T-helper 9 cell (primary cell): ENCODE measurements around the gene RPE65.
"Not testable (repeated sequence)": the region's sequence is repeated elsewhere in the genome, so short reads cannot be mapped to it uniquely, and the experiment has no call there.

ENCODE experiments used
- DNase-seq: peaks from one replicate; pipeline ENCODE4 v3.0.0-alpha.2; 2020
- total RNA-seq, 2 donors: gene quantifications; one replicate each; lab custom pipeline; 2026; lab: John Stamatoyannopoulos, UW

The RPE65 gene
- 0 reads per million in 2 donors for total RNA-seq

DNA sequence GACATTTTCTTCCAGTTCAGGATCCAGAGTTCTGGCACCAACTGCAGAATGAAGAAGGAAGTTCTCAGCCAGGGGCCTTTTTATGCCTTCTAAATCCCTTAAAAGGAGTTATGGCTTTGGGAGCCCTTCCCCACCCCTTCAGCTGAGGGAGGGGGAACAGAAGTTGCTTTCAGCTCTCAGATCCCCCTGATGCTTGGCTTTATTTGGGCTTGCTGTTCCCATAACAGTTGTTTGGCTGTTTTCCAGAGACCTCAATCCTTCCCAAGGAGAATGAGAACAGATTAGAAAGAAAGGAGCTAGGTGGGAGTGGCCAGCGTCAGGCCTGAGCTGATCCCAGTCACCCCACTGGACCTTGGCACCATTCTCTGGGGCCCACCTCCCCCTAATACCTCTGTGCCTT lies at the start of gene RPE65:
RPE65 (minus strand) TSS at position 54 of the 400 bp plus-strand sequence; CDS start at position 5, 49 bp downstream.
- DNase-seq: no peak

DNA sequence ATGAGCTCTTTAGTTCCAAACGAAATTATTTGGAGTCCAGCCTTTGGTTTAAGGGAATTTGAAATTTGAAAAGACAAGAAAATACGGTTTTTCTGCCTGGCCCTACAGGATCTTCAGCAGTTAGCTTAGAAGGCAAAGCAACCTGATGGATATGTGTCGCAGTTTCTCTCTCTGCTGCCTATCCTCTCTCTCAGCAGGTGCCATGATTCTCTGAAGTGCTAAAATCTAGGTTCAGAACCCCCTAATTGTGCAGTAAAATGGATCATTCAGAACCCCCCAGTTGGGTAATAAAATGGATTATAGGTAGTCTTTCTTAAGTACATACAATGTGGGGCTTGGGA lies 47.6 kb upstream of the RPE65 start:
- DNase-seq: no peak

GRCh38 chr1:68496680-68497357 lies 47.1 kb upstream of the RPE65 start, which contains the start of gene DEPDC1:
Gene DEPDC1, minus strand, starts transcription at chr1:68497082. Its CDS starts 83 bp downstream, at chr1:68496999.
- DNase-seq: peak; percentile 50

DNA sequence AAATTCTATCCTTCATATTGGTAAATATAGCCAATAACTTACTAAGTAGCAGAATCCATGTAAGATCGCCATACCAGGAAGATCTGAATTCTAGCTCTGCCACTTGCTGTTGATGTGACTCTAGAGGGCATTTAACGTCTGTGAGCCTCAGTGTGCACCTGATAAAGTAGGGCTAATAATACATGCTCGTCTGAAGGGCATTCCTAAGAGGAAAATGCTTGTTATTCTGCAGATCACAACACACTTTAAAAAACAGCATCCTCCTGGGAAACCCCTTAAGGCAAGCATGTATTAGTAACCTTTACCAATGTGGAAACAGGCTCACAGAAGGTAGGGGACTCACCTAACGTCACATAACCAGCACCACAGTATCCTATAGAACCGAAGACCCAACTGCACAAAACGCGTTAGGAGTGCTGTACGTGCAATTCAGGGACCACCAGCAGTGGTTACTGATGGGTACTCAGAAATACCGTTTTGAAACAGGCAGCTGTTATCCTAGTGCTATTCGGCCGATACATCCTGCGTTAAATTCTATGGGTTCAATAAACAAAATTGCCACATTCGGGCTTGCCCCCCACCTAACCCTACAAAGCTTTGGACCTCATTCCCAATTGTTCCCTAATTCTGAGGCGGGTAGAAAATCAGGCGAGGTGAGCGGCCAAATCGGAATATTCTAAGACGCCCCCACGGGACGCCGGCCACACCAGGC lies 46.4 kb upstream of the RPE65 start:
- DNase-seq: no peak

DNA sequence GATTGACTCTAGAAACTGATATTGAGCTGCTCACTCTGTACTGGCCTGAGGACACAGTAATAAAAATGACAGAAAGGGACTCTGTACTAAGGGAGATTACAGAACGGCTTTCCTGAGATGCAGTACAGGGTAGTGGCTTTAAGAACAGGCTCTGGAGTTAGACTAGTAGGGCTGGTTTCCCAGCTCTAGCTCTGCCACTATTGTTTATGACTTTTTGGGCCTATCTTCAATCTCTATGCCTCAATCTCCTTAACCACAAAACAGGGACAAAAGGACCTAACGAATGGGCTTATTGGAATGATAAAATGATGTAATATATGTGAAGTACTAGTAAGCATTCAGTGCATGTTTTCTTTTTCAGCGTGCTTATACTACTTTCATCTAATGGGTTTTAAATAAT lies 45.8 kb upstream of the RPE65 start:
- no peak for DNase-seq

DNA sequence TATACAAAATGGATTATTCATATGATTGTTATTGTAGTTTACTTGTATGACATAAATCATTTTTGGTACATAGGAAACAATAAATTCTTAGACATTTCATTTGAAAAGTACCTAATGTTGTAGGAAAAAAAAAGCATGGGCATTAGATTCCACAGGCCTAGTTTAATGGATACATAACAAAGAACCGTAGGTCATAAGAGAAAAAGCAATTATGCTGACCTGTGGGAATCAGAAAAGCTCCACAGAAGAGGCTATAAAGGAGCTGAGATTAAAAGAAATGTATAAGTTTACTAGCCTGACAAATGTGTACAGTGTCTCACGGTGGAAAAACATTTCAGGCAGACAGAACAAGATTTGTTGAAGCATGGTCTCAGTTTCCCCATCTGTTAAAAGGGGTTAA lies 43.4 kb upstream of the RPE65 start:
- DNase-seq: no peak

- not testable (repeated sequence) for DNase-seq
Measured at GRCh38 chr1:68492255-68492654, 42.5 kb upstream of the RPE65 start.

DNA sequence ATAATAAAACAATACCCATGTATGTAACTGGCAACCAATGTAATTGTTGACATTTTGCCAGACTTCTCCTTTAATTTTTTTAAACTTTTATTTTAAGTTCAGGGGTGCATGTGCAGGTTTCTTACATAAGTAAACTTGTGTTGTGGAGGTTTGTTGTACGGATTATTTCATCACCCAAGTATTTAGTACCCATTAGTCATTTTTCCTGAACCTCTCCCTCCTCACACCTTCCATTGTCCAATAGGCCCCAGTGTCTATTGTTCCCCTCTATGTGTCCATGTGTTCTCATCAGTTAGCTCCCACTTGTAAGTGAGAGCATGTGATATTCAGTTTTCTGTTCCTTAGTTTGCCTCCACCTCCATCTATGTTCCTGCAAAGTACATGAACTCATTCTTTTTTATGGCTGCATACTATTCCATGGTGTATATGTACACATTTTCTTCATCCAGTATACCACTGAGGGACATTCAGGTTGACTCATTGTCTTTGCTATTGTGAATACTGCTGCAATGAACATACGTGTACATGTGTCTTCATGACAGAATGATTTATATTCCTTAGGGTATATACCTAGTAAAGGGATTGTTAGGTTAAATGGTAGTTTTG lies 40.4 kb upstream of the RPE65 start:
- DNase-seq: no peak

DNA sequence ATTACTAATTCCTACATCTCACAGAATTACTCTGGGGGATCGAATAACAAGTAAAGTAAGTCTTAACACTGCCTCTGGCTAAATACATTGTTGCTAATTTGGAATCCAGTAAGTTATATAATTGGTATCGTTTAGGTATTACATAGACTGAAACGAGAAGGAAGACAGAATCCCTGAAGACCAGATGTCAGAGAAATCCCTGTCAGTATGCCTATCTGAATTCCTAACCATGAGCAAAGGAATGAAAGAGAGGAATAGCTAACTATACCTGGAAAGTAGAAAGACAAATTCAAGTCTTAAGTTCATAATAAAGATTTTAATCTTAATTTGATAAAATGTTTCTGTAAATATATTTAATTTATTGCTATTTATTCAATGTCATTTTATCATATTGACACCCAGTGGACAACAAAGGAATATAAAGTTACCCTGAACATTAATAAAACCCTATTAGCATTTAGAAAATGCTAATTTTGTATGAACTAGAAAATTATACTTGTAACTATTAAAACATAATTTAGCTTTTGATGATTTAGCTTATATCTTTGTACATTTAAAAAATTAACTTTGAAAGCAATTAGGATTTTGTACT lies 35.8 kb upstream of the RPE65 start:
- no peak for DNase-seq

DNA sequence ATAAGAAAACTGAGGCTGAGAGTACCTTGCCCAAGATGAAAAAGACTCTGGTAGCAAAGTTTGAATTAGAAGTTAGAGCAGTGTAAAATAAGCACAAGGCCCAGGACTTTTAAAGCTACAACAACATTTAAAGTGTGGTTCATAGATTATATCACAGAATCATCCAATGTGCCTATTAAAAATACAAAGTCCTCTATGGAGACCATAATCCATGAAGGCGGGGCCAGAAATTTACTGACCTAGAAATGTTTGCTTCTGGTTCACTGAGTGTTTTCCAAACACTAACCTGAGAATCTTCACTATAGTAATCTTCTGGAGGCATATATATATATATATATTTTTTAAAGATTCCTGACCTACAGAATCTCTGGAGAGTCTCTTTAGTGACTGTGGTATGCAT lies 34.9 kb upstream of the RPE65 start:
- DNase-seq: no peak

DNA sequence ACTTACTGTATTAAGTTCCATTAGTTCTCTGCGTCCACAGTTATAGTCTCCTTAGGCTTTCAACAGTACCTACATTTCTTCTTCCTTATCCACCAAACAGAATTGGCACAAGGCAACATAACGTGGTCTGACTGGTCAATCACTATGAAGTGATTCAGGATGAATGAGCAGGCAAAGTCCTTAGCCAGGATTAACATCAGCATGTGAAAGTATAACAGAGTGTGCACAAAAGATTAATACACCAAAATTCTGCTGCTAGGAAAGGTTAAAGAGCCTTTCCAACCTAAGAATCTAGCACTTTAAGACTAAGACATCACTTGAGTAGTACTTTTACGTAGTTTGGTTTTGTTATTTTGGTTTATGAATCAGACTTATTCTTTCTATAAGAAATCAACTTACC lies 31.3 kb upstream of the RPE65 start:
- no peak for DNase-seq

- no peak for DNase-seq
Measured at GRCh38 chr1:68479501-68479900, 29.7 kb upstream of the RPE65 start.

GRCh38 chr1:68478662-68479061 lies 28.9 kb upstream of the RPE65 start:
- DNase-seq: no peak

GRCh38 chr1:68476626-68477025 lies 26.9 kb upstream of the RPE65 start:
- not testable (repeated sequence) for DNase-seq

DNA sequence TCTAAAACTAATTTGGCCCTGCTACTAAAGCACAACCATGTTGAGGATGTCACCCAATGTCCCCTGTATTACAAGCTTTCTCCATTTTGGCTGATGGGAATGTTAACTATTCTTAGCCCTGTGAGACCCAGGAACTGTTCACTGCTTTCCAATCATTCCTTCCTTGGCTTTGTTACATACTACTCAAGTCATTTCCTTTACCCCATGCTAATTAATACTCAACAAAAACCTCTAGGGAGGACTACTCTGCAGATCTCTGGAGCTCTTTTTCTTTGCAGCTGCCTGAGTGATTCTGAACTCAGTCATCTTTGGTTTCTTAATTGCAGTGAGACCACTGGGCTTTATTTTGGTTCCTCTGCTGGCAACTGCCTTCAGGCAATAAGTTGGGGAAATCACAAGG lies 23.3 kb upstream of the RPE65 start:
- no peak for DNase-seq

DNA sequence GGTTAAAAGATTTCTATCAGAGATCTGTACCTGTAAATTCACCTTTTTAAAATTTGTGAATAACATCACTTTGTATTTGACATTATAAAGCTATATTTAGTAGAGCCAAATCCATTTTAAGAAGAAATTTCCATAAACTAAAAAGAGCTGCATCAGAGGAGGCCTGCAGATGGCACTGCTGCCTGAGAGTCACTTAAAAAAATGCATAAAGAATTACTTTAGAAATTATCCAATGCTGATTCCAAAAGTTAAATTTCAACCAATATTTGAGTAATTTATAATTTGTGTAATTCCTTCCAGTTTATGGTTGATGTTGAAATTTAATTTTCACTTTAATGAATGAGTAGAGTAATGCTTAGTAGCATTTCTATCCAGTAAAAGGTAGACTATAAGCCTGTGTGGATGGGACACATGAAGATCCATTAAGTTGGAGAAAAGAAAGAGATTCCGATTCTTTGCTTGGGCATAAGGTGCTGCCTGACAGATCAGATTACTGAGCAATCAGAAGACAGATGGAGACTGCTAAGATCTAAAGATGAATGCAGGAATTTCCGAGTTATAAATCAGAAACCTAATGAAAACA lies 20.7 kb upstream of the RPE65 start:
- DNase-seq: no peak

DNA sequence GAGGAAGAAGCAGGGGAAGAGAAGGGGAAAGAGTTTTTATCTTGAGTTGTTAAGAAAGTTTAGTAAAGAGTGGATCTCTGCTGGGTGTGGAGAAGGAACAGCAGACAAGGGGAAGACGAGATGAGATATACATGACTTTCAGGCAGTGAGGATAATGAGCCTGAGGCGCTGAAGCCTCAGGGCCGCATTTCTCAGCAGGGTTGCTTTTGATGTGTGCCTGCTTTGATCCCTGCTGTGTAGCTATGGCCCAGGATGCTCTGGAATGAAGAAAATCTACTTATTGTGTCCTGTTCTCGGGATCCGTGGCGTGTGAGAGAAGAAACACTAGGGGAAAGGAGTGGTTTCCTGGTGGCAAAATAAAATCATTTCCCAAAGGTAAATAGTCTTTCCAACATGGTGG lies 15.1 kb upstream of the RPE65 start:
- no peak for DNase-seq

DNA sequence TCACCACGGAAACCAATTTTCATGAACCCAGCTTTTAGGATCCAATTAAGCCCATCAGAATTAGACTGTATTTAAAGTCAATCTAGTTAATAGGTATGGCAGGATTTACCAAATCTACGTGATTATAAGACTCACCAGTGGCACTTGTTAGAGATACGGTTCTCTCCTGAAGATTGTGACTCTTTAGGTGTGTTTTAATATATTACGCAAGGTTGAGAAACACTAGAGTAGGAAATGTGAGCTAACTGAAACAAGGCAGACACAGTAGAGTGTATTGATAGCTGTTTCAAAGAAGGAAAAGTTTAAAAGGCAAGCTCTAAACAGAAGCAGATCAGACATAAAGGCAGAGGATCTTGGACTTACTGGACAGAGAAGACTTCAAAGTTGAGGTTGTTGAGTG lies 11.2 kb upstream of the RPE65 start:
- no peak for DNase-seq

GRCh38 chr1:68459796-68460195 lies 10.0 kb upstream of the RPE65 start:
- no peak for DNase-seq

GRCh38 chr1:68459091-68459490 lies 9.3 kb upstream of the RPE65 start:
- DNase-seq: no peak

DNA sequence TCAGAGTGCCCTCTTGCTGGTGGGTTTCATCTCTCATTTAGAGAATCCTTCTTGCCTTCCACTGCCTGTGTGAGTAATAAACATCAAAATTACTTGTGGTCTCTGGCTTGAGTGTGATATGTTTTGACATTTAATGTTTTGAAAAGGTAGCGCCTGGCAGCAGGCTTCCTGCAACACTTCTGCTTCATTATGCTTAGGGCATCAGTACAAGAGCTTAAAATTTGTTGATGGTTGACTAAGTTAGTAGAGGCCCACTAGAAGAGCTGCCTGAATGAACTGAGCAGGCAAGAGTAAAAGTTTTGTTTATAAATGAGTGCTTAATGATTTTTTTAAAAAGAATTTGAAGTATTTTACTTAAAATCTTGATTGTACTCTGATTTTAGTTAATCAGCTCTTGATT lies 6.4 kb upstream of the RPE65 start:
- DNase-seq: no peak

GRCh38 chr1:68454534-68454933 lies 4.8 kb upstream of the RPE65 start:
- no peak for DNase-seq

DNA sequence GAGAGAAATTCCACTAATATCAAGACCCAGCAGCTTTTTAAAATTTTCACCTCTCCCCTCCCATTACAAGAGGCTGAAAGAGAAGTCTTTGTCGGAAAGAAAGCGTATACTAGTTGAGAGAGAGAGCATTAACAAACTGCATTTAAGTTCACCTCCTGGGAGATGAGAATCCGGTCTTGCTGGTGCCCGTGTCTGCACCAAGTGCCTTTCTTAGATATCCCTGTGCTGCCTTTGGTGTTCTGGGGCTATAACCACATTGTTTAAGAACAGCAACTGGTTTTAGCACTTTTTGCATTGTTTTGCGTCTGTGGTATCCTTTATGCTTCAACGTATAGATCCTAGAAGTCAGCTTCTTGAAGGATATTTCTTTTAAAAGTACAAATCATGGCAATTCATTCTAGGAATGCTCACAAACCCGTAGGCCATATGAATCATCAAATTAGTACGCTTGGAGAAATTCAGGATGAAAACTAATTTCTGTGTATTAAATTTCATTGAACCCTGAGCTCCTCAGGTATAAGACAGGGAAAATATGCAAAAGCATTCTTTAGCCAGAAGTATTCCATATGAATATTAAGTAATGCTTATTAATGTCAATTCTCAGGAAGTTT lies 3.4 kb upstream of the RPE65 start:
- no peak for DNase-seq
